ENCODE results near the gene SYTL1.
A peak's percentile ranks its signal among the peaks of the same experiment; 100 is the strongest.

The SYTL1 gene

DNA sequence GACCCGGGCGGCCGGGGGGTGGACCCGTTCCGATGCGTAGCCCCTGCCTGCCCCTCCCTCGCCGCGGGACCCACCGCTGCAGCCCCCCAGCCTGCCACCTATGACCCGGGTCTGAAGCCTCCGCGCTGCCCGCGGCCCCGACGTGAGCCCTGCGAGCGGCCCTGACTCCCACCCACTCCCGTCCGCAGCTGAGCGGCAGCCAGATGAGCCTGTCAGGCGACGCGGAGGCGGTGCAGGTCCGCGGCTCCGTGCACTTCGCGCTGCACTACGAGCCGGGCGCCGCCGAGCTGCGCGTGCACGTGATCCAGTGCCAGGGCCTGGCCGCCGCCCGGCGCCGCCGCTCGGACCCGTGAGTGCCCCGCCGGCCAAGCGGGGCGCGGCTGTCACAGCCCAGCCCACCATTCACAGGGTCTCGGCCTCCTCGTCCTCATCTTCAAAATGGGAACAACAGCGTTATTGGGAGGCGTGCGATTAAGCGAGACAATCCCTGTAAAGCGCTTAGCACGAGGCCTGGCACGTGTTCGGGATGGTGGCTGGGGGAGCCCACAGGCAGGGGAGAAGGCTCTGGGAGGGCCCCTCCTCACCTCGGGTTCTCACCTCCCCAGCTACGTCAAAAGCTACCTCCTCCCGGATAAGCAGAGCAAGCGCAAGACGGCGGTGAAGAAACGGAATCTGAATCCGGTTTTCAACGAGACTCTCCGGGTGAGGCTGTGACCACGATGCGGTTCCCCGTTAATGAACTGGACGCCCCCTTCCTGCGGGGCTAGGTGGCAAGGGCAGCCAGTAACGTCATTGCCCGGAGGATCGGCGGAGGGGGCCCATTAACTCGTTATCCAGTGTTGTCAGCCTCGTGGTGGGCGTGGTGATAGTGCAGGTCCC is 8.2 kb downstream of the SYTL1 start:
- no peak for FAIRE-seq

DNA sequence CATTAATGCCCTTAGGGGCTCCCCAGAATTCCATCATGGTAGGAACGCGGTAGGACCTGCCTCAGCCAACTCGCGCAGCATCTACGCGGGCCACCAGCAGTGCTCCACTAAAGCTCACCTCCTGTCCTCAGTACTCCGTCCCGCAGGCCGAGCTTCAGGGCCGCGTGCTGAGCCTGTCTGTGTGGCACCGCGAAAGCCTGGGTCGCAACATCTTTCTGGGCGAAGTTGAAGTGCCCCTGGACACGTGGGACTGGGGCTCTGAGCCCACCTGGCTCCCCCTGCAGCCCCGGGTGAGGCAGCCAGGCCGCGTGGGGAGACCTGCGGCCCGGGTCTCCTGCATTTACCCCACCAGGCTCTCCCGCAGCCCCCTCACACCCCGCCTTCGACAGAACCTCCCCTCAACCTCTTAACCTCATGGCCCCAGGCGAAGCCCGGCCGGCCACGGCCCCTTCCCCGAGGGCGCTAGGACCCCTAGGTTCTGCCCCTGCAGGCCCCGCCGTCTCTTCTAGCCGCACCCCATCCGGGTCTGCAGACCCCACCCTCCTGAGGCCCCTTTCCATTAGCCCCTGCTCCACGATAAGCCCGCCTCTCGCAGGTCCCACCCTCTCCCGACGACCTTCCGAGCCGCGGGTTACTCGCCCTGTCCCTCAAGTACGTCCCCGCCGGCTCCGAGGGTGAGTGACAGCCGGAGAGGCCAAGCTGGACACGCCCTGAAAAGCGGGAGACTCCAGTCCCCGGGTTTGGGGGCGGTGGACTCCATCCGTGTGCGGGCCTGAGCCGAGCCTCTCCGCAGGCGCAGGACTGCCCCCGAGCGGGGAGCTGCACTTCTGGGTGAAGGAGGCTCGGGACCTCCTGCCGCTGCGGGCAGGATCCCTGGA is 9.1 kb downstream of the SYTL1 start:
- FAIRE-seq = no peak

DNA sequence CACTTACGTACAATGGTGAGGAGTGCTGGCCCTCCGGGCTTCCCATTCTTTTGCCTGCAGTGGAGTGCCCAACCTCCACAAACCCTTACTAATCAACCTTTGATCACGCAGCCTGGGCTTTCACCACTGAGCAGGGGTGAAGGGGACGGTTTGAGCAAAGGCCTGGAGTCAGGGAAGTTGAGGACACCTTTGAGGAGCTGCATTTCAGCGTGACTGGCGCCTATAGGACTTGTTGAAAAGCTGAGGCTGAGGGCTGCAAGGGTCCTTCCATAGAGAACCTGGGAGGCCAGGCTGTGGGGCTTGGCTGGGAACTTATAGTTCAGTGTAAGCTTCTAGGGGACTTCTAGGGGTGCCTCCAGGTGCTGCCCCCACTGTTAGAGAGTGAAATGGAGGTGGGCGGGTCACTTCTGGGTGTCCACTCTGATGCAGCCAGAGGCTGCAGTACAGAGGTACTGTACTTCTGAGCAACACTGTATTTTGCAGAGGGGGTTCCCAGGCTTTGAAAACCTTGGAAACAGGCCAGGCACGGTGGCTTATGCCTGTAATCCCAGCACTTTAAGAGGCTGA is 9.8 kb downstream of the SYTL1 start:
- FAIRE-seq = no peak

DNA sequence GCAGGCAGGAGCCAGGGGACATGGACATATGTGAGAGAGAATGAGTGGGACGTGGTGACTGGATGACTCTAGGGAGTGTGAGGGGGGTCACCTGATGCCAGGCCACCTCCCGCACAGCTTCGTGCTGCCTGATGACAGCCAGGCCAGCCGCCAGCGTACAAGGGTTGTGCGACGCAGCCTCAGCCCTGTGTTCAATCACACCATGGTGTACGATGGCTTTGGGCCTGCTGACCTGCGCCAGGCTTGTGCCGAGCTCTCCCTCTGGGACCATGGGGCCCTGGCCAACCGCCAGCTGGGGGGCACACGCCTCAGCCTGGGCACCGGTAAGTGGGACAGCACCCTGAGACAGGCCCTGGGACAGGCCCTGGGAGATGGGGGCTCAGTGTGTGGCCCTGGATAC is 11.3 kb downstream of the SYTL1 start:
- FAIRE-seq = no peak

DNA sequence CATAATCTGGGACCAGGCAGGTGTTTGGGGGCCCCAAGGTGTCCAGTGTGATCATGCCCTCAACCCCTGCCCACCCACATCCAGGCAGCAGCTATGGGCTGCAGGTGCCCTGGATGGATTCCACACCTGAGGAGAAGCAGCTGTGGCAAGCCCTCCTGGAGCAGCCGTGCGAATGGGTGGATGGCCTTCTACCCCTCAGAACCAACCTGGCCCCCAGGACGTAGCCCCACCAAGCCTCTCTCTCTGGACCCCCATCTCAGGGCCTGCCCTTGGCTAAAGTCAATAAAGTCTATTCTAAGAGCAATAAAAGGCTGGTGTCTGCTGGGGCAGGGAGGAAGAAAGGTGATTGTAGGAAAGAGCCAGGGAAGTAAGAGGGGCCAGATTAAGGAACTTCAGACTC is 11.8 kb downstream of the SYTL1 start:
- no peak for FAIRE-seq

DNA sequence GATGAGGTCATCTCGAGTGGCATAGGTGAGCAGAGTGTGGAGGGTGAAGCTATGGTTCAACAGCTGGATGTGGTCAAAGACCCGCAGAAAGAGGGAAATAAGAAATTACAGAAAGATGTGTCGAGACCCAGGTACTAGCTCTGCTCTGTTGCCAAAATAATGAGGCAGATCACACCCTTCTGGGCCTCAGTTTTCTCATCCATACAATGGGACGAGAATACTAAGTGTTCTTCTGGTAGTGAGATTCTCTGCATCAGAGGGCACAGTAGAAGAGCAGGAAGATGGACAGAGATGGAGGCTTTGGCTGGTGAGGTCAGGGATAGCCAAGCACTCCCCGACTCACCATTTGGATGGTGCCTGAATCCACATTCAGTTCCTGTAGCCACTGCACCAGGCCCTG is 13.9 kb downstream of the SYTL1 start:
- no peak for FAIRE-seq

DNA sequence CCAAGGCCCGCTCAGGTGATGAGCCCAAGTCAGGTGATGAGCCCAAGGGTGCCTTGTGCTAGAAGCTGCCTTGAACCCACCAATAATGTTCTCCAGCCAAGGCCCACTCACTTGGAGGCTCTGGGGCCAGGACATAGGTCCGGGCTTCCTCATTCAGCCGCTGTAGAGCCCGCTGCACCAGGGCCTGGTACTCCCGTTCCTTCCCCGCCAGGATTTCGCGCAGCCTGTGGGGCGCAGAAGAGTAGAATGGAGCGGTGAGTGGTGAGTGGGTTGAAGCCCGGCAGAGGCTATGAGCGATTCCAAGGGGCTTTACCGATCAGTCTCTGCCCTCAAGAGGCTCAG is 14.4 kb downstream of the SYTL1 start:
- no peak for FAIRE-seq

DNA sequence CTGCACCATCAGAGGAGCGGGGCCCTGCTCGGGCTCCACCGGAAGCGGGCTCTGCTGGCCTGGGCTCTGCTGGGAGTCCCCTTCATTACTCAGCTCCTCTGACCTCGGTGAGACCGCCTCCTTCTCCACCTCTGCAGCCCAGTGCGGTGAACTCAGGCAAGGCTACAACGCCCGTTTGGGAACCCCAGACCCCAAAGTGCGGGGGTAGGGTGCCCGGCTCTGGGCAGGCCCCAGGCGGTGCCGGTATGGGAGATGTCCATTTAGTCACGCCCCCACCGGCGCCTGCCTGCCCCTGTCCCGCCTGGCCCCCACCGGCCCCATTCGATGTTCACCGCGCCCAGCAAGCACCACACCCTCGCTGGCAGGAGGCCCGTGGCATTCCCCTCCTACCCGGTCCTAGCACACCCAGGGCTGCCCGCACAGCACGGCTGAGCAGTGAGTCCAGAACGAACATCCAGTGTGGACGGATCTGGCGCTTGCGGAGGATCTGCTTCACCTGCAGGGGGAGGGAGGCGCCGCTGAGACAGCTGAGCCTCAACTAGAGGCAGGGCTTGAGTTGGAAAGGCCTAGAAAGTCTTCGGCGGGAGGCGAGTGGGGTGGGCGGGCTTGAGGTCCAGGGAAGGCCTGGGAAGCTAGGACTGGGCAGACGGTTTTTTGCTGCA is 14.9 kb downstream of the SYTL1 start:
- no peak for FAIRE-seq

DNA sequence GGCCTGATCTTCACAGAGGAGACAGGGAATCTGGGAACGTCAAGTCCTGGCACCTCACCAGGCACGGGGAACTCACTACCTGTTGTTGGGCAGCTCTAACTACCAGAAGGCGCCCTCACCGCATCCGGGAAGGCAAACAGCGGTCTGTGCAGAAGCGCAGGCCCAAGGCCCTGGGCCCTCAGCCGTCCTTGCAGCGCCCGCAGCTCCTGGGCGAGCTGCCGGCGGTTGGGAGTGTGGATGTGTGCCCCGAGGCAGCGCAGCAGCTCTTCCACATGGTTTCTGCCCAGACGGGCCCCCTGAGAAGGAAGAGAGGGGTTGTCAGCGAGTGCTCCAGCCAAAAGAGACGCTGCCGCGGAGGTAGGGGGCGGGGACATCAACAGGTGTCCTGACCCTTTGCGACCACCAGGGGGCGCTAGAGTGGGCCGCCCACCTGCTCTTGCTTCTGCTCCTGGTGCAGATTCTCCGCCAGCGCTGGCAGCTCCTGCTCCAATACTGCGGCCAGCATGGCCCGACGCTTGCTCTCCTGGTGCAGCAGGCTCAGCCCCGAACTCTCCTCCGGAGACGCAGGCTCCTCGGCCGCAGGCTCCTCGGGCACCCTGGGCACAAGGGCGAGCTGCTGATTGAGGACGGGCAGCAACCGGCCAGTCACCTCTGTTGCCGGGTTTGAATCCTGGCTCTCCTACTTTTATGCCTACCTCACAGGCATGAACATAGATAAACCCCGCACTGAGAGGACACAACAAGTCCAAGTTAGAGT is 15.6 kb downstream of the SYTL1 start:
- FAIRE-seq = peak; percentile 68

DNA sequence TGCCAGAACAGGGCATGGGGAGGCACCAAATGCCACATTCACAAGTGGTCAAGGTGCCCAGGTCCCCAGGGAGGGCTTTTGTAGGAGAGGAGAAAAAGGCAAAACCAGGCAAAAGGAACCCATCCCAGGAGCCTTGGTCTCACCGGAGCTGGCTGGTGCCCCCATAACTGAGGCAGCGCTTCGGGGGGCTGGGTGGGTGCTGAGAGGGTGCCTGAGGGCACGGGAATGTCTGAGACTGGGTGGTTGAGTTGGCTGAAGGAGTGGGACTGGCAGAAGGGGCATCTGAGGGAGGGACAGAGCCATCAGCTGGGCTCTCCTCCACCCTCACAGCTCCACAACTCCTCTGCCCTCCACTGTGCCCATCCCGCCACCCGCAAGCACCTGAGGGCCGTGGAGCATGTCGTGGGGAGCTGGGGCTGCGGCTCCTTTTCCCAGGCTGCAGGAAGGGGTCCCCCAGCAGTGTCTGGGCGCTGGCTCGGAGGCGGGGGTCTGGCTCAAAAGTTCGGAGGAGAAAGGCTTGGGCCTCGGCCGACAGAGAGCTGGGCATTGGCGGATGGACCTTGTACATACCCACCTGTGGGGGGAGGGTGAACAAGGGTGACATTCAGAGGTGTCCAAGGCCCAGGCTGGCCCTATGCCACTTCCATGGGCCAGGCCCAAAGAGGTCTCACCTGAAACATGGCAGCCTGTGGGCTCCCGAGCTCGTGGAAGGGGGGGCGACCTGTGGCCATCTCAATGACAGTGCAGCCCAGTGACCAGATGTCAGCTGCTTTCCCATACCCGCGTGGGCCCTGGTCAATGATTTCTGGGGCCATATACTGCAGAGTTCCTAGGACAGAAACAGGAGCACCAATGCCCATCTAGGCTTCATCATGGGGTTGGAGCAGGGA is 16.5 kb downstream of the SYTL1 start:
- FAIRE-seq = no peak

DNA sequence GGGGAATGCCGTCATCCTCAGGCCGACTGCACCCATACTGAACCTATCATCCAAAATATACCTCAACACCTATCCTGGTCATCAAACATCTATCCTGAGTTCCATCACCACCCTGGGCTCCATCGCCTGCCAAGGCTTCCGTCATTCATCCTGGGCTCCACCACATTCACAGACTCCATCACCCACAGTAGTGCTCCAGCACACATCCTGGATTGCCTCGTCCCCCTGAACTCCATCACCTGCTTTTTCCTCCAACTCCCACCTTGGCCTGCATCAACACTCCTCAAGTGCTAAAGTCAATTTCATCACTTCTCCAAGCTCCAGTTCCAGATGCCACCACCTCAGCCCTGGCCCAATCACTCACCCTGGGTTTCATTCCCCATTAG is 17.1 kb downstream of the SYTL1 start:
- FAIRE-seq = no peak

DNA sequence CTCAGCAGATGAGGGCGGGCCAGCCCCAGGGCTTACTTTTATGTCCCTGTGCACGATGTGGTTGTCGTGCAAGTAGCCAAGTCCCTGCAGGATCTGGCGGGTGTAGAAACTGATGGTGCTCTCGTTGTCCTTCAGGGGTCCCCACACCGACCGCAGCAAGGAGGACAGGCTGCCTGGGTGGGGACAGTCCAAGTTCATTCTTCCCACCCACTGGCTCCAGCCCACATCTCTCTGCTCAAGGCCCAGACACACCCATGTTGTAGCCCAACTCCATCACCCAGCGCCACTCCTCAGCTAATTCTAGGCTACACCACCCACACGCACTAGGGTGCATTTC is 18.0 kb downstream of the SYTL1 start:
- no peak for FAIRE-seq

DNA sequence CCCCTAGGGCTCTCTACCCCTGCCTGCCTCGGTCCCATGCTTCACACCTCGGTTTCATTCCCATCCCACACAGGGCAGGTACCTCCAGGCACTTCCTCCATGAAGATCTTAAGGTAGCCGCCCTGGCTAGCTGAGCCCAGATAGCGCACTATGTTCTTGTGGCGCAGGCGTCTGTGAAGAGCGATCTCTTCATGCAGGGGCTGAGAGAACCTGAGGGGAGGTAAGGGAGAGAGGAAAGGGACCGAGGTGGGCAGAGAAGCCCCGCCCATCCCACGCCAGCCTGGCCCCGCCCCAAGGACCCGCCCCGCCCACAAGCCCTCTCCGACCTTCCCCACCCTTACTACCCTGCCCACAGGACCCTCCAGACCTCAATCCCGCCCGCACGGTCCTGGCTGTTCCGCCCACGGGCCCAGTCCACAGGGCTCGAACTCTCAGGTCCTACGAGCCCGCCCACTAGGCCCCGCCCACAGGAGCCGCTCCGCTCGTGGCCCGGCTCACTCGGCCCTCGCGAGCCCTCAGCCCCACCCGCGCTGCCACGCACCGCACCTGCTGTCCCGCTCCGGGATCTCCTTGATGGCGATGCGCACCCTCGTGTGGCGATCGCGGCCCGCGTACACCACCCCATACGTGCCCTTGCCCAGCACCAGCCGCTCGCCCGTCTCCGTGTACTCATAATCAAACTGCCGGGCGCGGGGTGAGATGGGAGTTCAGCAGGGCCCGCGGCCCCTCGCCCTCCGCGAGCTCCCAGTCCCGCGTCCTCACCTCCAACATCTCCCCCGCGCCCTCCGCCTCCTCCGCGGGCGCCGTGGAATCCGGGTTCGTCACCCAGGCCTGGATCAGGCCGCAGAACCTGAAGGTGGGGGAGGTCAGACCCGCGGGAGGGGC is 18.6 kb downstream of the SYTL1 start:
- FAIRE-seq = no peak

DNA sequence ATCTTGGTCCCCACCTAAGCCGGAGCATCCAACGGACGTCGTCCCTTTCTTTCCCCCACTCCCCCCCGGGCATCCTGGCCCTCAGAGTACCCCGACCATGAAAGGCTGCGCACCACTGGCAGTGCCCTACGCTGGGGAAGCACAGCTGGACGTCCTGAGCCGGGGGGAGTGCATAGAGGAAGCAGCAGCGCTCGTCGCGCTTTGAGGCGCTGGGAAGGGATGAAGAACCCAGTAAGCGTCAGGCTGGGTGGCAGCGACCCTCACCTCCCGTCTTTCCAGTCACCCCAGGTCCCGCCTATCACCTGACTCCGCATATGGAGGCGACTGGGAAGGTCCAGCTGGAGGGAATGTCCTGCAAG is 19.2 kb downstream of the SYTL1 start:
- FAIRE-seq = no peak

DNA sequence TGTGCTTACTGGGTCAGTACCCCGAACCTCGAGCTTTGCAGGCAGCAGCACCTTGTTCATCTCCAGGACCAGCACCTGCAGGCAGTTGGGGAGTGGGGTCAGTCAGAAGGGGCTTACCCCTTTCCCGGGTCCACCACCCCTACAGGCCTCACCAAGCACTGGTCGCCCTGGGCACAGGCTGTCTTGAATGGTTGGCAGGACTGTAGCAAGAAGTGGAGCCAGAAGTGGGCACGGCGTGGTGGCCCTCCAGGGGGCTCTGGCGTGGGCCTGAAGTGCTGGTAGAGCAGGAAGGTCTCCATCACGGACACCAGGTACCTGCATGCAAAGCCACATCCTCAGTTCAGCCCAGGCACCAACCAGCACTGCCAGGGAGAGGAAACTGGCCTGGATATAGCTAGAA is 19.7 kb downstream of the SYTL1 start:
- FAIRE-seq = no peak

DNA sequence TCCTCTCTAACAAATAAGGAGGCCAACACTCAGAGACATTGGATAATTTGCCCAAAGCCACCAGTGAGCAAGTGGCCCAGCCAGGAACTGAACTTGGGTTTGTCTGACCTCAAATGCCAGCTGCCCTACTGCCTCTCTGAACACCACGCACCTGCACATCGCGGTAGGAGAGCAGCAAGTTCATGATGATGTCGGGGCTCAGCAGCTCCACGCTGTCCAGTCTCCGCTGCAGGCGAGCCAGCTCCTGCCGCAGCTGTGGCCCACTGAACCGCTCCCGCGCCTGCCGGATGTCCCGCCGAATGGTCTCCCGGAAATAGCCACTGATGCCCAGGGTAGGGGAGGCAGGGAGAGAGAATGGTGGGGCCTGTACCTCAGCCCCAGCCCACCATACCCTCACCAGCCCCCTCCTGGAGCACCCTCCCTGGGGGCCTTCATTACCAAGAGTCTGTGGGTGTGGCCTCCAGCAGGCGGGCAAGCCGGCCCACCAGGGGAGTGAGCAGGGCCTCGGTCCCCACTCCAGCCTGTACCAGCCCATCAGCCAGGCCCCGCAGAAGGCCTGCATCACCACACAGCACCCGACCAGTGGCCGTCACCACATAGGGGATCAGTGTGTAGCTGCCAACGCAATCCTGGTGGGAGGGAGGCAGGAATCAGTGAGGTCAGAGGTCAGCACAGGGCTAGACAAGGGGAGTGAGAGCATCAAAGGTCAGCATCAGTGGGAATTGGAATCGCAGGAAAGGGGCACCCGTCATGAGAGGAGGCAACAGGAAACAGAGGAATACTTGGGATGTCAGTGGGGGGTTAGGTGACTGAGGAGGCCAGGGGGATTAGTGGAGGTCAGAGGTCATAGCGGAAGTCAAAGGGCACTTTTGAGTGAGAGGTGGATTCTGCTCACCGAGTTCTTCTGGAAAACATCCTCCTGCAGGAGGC is 22.2 kb downstream of the SYTL1 start:
- no peak for FAIRE-seq

DNA sequence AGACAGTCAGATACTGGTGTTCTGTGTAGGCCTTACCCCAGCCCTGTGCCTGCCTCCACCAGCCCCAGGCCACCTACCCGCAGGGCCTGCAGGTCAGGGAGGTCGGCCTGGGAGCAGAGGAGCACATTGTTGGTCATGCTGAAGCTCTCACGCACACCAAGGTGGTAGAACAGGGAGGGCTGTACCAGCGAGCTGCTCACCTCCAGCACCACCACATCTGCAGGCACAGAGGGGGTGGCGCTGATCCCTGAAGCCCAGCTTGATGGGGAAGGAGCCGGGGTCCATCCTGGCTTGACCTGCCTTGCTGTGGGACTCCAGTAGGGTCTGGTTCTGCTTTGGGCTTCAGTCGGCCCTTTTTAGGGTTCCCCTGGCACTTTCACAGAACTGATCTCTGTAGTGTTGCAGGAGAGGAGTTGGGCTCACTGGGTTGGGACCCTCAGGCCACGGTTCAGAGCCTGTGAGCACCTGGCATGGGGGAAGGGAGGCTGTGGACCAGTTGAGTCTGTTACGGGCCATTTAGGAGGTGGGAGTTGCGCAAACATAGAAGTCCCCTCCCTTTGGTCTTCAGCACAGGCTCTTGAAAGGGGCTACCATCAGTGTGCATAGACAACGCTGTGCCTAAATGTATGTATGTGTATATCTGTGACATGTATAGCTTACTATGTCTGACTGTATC is 23.0 kb downstream of the SYTL1 start:
- no peak for FAIRE-seq

DNA sequence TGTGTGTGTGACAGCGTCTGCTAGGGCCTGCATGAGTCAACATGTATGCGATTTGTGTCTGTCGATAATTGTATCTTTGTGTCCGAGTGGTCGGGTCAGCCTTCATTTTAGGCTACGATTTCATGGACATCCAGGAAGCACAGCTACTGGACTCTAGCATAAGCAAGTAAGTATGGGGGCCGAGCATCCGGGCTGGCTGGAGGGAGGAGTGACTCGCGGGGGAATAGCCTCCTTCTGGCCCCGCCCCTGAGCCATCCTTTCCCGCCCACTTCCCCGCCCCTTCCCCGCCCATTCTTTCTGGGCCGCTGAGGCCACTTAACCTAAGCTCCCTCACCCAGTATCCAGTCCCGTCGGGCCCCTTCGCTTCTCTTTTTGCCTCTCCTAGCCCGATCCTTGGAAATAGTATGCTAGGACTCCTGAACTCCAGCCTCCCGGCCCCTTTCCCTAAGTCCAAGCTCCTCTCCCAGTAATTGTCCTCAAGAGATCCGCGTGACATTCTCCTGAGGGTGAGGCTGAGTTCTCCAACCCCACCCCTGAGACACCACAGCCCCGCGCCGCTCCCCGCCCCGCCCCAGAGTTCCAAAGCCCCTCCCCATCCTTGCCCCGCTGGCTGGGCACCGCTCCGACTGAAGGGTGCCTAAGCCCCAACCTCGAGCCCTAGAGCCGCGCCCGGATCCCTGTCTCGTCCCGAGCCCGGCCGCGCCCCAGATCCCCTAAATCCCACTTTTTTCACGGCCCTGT is 23.7 kb downstream of the SYTL1 start:
- peak; percentile 82 for FAIRE-seq
